Inferior parietal cortex (tissue), 1 donor: ENCODE data around the gene LRRC72.
"Not testable (repeated sequence)": the region's sequence is repeated elsewhere in the genome, so short reads cannot be mapped to it uniquely, and the experiment has no call there.

ENCODE experiments used
- DNase-seq: peaks from one replicate; pipeline ENCODE4 v3.0.0-alpha.2; 2016; ENCODE audit errors: extremely low spot score

Gene LRRC72

DNA sequence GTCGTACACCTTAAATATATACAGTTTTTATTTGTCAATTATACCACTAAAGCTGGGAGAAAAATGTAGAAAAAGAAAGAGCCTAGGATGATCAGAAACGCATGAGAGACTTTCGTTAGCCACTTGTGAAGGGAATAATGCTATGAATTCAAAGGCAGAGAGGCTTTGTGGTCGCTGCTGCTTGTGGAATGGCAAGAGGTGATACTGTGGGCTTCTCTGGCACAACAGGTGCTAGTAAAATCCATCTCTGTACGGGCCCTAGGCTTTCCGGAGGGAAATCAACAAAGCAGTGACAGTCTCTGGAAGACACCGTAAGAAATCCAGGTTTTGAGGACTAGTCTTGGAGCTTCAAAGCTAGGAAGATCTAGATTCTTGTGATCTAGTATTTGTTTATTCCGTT lies 52.6 kb downstream of the LRRC72 start:
- no peak for DNase-seq

DNA sequence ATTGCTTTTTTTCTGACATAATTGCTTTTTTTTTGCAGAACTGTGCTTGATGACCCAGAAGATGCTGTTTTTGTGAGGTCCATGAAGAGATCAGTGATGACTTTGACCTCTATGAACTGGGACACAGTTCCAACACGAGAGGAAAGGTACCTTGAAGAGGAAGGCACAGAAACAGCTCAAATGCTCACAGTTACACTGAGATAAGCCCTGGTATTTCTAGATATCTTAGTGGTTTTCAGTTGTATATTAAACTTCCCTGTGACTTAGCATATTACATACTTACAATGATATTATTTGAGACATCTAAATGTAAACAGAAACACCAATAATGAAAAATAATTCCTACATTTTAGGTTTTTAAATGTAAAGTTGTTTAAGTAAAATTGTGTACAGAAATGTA lies 54.7 kb downstream of the LRRC72 start:
- DNase-seq: no peak

DNA sequence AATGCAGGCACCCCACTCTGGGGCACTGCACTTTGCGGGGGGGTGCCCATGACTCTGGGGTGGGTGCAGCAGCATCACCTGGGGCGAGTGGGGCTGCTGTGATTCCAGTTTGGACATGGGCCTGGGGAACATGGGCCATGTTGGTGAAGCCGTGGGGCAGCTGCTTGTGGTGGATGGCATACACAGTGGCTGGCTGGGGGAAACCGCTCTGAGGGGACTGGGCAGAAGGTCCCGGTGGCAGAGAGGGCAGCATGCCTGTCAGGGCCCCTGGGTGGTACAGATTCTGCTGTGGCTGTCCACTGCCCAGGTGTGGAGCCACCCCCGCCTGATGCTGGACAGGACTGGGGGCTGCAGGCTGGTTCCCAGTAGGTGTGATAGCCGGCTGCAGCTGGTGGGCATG lies 57.2 kb downstream of the LRRC72 start:
- no peak for DNase-seq

DNA sequence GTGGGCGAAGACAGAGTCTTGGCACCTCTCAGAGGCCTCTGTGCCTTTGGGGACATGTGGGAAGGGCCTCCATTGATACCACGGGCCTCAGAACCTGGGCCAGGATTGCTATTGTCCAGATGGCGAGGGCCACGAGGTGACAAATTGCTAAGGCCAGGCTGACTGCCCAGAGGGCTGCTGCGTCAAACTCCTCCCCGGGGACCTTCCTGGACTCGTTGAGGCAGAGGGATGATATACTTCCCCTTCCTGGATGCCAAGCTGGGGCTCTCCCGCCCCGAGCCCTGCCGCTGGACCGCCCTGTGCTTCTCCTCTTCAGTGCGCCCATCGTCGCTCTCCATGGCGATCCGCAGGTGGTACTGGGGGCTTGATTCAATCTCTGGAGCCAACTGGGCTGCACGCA lies 58.9 kb downstream of the LRRC72 start:
- no peak for DNase-seq

DNA sequence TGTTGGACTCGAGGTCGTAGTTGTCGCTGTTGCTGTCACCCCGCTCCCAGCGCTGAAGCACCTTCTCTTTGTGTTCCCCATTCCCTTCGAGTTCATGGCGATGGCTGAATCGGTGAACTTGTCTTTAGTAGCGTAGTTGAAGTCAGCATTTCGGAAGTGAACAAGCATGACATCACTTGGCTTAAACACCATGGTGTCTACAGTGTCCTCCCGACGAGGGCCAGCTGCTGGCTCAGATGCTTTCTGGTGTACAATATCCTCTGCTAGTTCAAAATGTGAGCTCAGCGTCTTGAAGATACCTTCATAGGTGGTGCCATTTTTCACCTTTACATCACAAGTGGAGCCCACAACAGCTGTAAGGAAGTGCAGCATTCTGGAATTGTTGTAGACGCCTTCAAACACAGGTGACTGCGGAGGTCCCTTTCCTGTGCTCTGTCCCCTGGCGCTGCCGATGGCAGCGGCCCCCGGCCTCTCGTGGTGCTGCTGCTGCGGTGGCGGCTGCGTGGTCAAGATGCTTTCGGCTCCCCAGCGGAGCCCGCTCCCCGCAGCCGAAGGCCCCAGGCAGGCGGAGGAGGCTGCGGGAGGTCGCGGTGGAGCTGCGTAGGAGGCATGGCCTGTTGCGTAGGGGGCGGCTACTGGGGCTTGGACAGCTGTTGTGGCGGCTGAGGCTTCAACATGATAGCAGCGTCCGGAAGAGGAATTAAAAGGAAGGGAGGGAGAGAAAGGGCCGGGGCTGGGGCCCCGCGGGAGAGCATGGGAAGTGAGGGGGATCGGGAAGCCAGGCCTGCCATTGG lies 59.7 kb downstream of the LRRC72 start:
- no peak for DNase-seq

GRCh38 chr7:16587129-16587528 lies 60.5 kb downstream of the LRRC72 start:
- DNase-seq: no peak

- DNase-seq: no peak
These were observed 61.2 kb downstream of the LRRC72 start for GRCh38 chr7:16587790-16588189.

DNA sequence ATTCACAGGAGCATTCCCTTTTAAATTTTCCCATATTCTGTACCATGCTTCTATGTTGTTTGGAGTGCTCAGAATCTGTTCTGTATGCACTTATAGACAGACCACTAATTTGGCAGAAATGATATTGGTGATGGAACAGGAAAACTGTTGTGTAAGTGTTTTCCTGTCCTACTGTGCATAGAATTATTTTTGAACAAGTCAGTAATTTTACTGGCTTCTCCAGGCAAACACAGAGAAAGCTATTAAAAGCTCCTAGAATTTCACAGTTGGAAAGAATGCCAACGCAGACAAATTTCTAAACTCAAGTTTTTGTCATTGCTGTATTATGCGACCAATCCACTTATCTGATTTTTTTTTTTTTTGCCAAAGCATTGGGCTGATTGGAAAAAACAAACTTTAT lies 63.3 kb downstream of the LRRC72 start:
- peak; percentile 39 for DNase-seq

GRCh38 chr7:16590424-16590823 lies 63.8 kb downstream of the LRRC72 start:
- DNase-seq: no peak

DNA sequence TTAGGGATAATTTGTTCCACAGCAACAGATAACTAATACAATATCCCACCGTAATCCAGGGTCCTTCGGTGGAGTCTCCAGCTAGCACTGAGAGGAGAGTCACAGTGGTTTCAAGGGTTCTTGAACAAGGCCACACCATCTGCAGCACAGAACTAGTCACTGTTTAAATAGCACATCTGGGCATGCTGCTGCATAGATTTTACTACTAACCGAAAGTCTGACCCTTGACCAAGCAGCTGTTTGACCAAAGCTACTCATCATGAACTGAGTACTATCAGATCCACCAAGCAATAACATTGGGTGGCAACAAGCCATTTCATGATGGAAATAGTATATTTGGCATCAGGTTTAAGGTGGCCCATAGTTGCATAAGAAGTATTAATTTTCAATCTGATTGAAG lies 65.8 kb downstream of the LRRC72 start:
- no peak for DNase-seq

GRCh38 chr7:16594061-16594460 lies 67.4 kb downstream of the LRRC72 start:
- DNase-seq: no peak

GRCh38 chr7:16594676-16595075 lies 68.1 kb downstream of the LRRC72 start:
- no peak for DNase-seq

DNA sequence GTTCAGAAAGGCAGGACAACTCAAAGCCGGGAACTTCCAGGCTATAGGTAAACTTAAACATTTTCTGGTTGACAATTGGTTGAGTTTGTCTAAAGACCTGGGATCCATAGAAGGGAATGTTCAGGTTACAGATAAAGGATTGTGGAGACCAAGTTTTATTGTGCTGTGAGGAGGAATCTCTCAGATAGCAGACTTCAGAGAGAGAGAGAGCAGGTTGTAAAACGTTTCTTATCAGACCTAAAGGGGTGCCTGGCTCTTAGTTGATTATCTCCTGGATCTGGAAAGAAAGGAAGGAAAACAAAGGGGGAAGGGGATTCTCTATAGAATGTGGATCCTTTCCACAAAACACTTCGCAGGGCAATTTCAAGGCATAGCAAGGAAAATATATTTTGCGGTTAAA lies 69.0 kb downstream of the LRRC72 start:
- DNase-seq: not testable (repeated sequence)

DNA sequence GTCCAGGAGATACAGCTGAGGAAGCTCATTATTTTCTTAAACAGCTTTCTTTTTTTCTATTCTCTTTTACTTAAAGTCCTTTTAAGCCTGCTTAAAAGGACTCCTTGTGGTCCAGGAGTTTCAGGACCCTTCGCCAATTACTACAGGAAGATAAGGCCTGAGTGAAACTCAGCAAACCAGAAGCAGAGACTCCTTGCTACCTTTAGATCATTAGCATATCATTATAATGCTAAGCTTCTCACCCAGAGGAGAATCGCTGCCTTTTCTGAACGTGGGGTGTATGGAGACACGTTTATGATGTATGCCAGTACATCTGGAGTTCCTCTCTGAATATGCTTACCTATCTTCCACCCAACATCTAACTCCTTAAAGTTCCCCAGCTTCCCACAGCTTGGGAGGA lies 71.4 kb downstream of the LRRC72 start:
- DNase-seq: no peak

GRCh38 chr7:16599860-16600259 lies 73.2 kb downstream of the LRRC72 start:
- DNase-seq: no peak

DNA sequence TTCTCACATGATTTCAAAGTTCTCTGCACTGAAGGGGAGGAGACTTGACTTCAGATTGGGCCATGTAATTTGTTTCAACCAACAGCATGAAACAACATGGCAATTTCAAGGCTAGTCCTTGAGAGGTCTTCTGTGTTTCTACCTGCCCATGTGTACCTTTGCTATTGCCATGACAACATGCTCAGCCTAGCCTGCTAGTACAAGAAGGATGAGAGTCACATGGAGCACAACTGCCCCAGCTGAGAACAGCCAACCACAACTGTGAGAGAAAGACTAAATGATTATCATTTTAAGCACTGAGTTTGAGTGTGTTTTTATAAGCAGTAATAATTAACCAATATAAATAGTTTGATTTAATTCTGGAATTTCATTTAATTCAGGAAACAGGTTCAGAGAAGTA lies 77.0 kb downstream of the LRRC72 start:
- no peak for DNase-seq

DNA sequence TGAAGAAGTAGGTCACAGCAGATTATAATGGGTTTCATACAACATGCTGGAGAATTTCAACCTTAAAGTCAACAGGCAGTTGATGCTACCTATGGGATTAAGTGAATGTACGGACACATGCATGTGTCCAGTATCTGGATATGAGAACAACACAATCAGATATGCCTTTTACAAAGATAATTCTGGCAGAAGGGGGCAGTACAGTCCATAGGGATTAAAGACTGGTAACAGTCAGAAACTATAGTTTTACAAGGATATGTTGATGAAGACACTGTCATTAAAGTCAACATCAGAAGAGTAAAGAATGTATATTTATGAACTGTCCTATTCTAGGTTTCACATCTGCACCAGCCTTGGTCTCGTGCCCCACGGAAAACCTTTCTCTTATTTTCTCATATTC lies 77.4 kb downstream of the LRRC72 start:
- DNase-seq: peak; percentile 49

DNA sequence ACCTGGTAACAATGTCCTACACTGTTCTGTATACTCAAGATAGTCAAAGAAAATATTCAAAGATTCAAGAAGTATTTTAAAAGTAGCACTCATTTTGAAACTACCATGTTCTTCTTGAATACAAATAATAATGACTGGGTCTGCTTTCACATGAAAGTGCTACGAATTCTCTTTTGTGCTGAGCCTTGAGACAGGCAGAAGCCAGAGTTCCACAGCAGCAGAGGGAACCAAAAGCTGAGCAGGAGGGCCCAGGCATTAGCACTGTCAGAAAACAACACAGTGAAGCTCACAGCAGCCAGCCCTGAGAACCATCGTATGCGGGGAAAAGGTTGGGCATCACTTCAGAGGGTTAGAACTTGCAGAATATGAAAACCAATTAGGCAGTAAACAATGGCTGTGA lies 80.1 kb downstream of the LRRC72 start:
- DNase-seq: no peak

DNA sequence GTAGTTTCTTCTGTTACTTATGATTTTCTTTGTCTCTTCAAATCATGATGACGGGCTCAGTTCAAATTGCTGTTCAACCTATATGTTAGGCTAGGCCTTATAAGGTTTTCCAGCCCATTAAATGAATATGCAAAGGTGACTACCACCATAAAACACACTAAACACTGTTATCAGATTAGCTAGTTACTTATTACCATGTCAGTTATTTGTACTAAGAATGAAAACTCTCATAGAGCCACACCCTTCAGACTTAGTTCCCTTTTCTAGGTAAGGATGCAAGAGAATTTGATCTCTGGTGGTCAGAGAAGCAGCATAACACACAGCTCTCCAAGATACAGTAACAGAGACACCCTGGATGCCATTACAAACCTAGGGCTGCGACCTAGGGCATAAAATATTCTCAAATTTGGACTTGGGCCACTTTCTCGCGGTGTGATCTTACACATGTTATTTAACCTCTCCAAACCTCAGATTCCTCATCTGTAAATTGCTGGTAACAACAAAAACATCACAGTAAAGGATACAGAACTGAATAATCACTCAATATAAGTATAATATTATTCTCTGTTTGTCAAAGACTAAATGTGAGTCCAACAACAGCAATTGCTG lies 83.3 kb downstream of the LRRC72 start:
- no peak for DNase-seq

DNA sequence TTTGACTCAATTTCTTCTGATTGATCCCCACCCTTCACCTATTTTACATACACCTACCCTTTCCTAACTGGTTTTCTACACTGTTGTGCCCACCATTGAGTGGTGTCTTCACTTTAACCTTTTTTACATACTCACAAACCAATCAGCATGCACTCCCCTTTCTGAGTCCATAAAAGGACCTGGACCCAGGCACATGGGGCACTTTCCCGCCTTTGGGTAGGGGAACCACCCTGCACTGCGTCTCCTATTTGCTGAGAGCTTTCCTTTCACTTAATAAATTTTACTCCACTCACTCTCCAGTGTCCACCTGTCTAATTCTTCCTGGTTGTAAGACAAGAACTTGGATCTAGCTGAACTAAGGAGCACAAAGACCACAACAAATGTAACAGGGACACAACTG lies 85.1 kb downstream of the LRRC72 start:
- DNase-seq: no peak

- DNase-seq: no peak
These were observed 88.6 kb downstream of the LRRC72 start for GRCh38 chr7:16615228-16615627.

GRCh38 chr7:16616122-16616521 lies 89.5 kb downstream of the LRRC72 start:
- no peak for DNase-seq

DNA sequence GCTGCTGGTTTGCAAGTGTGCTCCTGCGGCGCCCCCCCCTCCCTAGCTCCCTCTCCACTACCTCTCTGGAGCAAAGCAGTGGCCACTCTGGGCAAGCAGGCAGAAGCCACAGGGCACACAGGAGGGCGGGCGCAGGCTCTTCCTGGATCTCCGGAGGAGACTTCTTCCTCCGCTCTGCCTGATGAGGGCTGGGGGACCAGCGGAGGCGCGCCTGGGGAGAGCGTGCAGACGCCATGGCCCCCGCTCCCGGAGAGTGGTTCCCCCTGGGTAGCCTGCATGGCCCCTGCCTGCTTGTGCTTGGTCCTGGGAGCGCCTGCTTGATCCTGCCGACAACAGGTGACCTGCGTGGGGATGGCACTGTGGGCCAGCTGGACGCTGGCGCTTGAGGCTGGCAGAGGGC lies 89.9 kb downstream of the LRRC72 start:
- DNase-seq: no peak

- no peak for DNase-seq
These were observed 93.4 kb downstream of the LRRC72 start for GRCh38 chr7:16619979-16620408.
